GM18870 (cell line): ENCODE results near the gene DARS1.

Source experiments
- ATAC-seq: cut with Tn5 transposase; IDR thresholded peaks from one replicate; pipeline ENCODE4 v1.9.1; 2021; ENCODE audit warnings: moderate library complexity; ENCODE audit not compliant: unreplicated experiment

DARS1 gene

GRCh38 chr2:135948642-135949355, 36.6 kb downstream of the DARS1 start:
- ATAC-seq: peak; percentile 92

- no peak for ATAC-seq
These were observed 37.3 kb downstream of the DARS1 start for GRCh38 chr2:135948141-135948540.

DNA sequence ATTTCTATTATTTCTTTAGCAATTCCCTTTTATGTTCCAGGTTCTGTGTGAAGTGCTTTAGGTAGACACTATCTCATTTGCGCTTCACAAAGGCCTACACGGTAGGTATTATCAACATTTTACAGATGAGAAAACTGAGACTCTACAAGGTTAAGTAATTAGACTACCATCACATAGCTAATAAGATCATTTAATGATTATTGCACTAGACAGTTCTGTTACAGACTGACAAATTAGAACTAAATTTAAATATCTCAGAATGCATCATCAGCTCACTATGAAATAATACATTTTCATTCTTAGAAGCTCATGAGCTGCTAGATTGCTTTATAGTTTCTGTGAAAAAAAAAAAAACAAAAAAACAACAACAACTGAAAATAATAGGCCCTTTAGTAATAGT, 37.9 kb downstream of the DARS1 start:
- ATAC-seq: no peak

DNA sequence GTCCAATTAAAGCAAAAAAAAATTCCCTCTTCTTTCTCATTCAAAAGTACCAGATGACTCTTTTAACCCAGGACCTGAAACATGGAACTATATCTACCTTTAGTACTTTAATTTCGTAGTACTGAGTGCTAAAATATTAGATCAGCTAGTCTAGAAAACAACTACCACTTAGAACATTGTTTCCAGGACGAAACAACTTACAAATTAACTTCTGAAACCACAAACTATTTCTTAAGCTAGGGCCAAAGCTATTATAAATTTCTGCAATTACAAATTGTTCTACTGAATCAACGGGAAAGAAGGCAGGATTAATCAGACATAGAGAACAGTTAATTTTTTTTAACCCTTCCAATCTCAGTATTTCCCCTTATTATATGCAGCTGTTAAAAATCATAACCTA, 39.9 kb downstream of the DARS1 start:
- ATAC-seq: no peak

DNA sequence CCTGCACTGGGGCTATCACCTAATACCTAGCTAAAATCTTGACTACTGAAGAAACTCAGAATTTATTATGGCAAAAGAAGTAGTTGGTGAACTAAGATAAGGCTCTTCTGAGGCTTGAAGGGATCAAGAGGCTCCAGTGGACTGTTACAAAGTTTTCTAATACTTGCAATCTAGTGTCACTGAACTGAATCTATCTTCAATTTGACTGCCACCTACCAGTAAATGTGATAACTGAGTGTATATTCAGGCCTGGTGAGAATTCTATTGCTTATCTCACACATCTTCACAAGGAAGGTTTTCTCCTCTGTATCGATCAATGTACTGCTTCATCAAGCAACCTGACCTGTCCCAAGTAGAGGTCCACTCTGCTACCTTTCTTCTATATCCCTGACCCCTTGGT, 40.8 kb downstream of the DARS1 start:
- no peak for ATAC-seq

GRCh38 chr2:135942936-135943688, 42.3 kb downstream of the DARS1 start:
- ATAC-seq: no peak

- no peak for ATAC-seq
These were observed 48.9 kb downstream of the DARS1 start for GRCh38 chr2:135936524-135936923.

DNA sequence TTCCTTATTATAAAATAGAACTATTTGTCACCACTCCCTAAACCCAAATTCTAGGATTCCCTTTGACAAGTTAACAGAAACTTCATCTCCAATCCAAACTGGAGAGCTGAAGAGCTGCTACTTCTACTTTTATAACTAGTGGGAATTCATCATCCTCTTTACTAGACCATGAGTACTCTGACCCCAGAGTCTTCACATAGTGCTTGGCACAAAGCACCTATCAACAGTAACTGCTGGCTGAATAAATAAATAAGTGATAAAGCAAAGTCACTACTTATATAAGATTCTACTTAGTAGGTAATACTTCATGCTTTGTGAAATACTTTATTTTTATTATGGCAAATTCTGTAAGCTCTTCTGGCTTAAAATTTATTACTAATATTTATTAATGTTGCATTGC, 49.5 kb downstream of the DARS1 start:
- ATAC-seq: no peak

GRCh38 chr2:135931776-135932443, 53.5 kb downstream of the DARS1 start:
- peak; percentile 89 for ATAC-seq

GRCh38 chr2:135926605-135927004, 58.8 kb downstream of the DARS1 start:
- ATAC-seq: no peak

GRCh38 chr2:135925571-135925970, 59.9 kb downstream of the DARS1 start:
- ATAC-seq: no peak

DNA sequence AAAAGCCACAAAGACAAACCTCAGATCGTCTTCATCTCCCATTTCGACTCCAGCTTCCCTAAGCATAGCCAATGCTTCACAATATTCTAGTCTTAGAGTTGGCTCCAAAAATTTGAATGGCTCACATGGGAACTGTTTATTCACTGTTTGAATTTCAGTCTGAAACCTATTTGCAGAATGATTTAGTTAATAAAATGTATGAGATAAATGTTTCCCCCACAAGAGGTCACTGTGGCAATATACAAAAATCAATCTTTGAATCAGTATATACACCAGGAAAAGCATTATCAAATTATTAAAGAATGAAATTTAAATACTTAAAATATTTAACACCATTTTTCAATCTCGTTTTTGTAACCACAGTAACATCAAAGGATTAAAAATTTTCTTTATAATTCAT, 69.2 kb downstream of the DARS1 start:
- no peak for ATAC-seq

GRCh38 chr2:135914485-135914884, 70.9 kb downstream of the DARS1 start:
- ATAC-seq: no peak

DNA sequence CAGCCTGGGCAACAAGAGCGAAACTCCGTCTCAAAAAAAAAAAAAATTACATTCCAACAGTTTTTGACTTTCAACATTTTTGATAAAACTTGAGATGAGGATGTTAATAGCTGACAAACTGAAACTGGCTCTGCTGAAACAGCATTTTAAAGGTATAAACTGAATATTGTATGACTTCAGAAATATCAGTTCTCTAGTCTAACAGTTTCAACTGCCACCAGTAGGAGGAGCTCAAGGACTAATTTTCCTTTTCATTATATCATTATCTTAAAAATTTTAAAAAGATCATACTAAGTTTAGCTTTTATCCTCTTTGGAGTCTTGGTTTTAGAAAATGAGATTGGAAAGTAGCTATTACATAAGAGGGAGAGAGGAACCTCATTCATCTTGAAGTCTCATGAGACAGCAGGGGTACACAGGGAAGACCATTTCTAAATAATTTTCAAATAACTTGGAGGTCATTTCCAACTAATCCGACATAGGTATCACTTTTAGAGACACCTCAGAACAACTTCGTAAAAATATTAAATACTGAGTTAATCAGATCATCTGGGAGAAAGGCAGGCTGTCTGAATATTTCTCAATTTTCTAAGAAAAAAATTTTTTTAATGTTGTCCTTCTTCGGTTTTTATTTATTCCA, 71.6 kb downstream of the DARS1 start:
- ATAC-seq: no peak

DNA sequence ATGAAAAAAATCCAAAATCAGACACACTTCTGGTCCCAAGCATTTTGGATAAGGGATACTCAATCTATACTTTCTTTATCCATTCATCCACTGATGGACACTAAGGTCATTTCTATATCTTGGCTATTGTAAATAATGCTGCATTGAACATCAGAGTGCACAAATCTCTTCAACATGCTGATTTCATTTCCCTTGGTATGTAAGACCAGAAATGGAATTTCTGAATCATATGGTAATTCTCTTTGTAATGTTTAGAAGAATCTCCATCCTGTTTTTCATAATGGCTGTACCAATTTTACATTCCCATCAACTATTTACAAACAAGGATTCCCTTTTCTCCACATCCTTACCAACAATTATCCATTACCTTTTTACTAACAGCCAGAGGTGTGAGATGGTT, 75.5 kb downstream of the DARS1 start:
- no peak for ATAC-seq

GRCh38 chr2:135905679-135906078, 79.7 kb downstream of the DARS1 start:
- no peak for ATAC-seq

GRCh38 chr2:135904341-135904989, 81.0 kb downstream of the DARS1 start:
- no peak for ATAC-seq

GRCh38 chr2:135903650-135904049, 81.8 kb downstream of the DARS1 start:
- no peak for ATAC-seq

- no peak for ATAC-seq
These were observed 85.9 kb downstream of the DARS1 start for GRCh38 chr2:135899567-135899966.

DNA sequence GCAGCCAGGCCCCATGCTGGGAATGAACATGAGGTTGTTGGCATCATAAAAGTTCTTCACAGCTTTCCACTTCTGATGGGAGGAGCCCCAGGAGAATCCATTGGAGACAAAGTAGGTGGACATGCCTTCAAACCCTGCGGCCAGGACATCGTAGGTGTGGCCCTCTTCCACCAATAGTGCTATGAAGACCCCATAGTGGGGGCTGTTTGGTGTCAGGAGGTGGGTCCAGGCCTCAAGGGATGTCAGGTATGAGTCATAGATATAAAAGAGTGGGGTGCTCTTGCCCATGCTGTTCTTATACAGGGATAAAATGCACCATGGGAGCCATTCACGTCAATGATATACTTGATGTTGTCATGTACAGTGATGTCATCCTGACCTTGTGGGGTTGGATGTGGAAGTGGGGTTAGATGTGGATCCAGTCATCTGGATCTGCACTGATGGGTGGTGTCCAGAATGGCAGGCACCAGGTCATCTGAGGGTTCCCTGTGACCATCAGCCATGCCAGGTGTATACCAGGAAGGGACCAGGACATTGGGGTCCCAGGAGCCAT, 87.1 kb downstream of the DARS1 start:
- ATAC-seq: no peak

- no peak for ATAC-seq
These were observed 90.5 kb downstream of the DARS1 start for GRCh38 chr2:135894930-135895329.
